Peyer's patch (tissue), 4 donors: ENCODE data around the gene RNASE8.

ENCODE experiments used
- CTCF ChIP-seq, 6 experiments: fragments of 450-650 bp in 4 of 6; fragments of 200-600 bp in 2 of 6; sonication (generic) in 1 of 6; IDR thresholded peaks; one replicate each; pipeline ENCODE4 v1.5.1; 2017 to 2019; ENCODE audit warnings: antibody characterized with exemption in 6 of 6, mild to moderate bottlenecking in 3 of 6, moderate library complexity in 1 of 6
- POLR2A ChIP-seq, 2 donors: fragments of 450-650 bp; IDR thresholded peaks; one replicate each; pipeline ENCODE4 v1.5.1; 2017; ENCODE audit warnings: antibody characterized with exemption in 2 of 2, mild to moderate bottlenecking in 2 of 2, moderate library complexity in 2 of 2

- no peak for TF ChIP-seq POLR2A (IDR thresholded peaks at IDR 0.05)
- no peak for TF ChIP-seq CTCF (IDR thresholded peaks at IDR 0.05)
Observed at GRCh38 chr14:21093018-21093417, 35.4 kb downstream of the RNASE8 start.
